Mammary epithelial cell (primary cell): ENCODE measurements around the gene USP12.

ENCODE experiments used
- CTCF ChIP-seq, 2 donors: IDR thresholded peaks in 1 of 2; conservative IDR thresholded peaks in 1 of 2; 2 replicates each; pipeline ENCODE4 v1.5.1; 2011 to 2012; ENCODE audit warnings: inconsistent platforms in 2 of 2, low read length in 2 of 2, mild to moderate bottlenecking in 2 of 2, control low read depth in 1 of 2, low read depth in 1 of 2; ENCODE audit not compliant: insufficient read depth in 1 of 2; ENCODE audit errors: extremely low read depth in 1 of 2
- EZH2 ChIP-seq: IDR thresholded peaks from 2 replicates; pipeline ENCODE4 v1.6.1; 2012; ENCODE audit warnings: low read length, inconsistent platforms, borderline replicate concordance

GRCh38 chr13:27120811-27121210, 50.8 kb downstream of the USP12 start:
- TF ChIP-seq CTCF (conservative IDR thresholded peaks at IDR 0.05 in 1 of 2, IDR thresholded peaks at IDR 0.05 in 1 of 2; ENCODE audit: extremely low read depth in 1 of 2, insufficient read depth in 1 of 2, low read depth in 1 of 2, low read length in 2 of 2), result no peak
- no peak for TF ChIP-seq EZH2
